ENCODE data around the gene TNP2. TPM values are rescaled to one million over a fixed set of nuclear protein-coding genes. Genes with fewer than 3 reads are reported as not detected.

Gene TNP2
- polyA plus RNA-seq, 1 donor, result not detected

DNA sequence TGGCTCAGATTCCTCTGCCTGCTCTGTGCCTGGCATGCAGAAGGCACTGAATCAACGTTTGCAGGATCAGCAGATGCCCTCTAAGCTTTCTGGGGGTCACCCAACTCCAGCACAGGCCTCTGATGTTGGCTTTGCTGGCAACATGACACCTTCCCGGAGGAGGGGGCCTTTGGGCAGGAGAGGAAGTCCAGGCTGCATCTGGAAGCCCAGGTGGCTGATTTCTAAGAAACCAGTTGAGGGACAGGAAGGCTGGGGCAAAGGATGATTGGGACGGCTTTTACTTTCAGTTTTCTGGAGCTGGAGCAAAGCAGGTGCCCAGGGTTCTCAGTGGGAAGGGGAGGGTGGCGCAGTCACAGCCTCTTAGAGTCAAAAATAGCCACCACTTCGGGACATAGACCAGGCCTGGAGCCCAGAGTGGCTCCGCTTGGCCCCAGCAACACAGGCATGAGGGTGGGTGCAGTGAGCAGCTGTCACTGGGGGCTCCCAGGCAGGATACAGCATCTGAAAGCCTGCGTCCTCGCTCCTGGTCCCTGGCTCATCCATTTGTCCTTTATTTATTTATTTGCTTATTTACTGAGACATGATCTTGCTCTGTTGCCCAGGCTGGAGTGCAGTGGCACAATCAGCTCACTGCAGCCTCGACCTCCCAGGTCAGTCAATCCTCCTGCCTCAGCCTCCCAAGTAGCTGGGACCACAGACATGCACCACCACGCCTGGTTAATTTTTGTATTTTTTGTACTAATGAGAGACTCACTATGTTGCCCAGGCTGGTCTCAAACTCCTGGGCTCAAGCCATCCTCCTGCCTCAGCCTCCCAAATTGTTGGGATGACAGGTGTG is 28.3 kb downstream of the TNP2 start:
- DNase-seq, result no peak

DNA sequence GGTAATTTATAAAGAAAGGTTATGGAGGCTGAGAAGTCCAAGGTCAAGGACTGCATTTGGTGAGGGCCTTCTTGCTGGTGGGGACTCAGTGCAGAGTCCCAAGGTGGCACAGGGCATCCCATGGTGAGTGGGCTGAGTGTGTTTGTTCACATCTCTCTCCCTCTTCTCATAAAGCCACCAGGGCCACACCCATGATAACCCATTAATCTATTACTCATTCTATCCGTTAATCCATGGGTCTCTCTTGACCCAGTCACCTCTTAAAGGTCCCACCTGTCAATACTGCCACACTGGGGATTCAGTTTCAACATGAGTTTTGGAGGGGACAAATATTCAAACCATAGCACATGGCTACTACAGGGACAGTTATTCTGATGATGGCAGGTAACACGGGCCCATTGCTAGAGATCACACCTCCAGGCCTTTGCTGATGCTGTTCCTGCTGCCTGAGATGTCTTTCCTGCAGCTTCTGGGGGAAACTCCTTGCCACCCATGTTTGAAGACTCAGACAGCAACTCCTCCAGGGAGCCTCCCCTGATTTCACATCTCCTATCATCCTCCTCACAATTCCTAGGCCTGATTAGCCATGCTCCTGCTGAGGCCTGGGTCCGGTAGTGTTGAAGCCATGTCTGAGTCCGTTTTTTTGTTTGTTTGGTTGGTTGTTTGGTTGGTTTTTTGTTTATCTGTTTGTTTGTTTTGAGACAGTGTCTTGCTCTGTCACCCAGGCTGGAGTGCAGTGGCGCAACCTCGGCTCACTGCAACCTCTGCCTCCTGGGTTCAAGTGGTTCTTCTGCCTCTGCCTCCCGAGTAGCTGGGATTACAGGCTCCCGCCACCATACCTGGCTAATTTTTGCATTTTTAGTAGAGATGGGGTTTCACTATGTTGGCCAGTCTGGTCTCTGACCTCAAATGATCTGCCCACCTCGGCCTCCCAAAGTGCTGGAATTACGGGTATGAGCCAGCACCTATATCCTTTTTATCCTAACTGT is 29.2 kb downstream of the TNP2 start:
- DNase-seq, result no peak

- DNase-seq, result no peak
Observed at GRCh38 chr16:11238272-11239202, 30.6 kb downstream of the TNP2 start.

GRCh38 chr16:11236461-11237254 is 32.5 kb downstream of the TNP2 start:
- DNase-seq, result no peak

- DNase-seq, result no peak
Observed at GRCh38 chr16:11235703-11235991, 33.5 kb downstream of the TNP2 start.

DNA sequence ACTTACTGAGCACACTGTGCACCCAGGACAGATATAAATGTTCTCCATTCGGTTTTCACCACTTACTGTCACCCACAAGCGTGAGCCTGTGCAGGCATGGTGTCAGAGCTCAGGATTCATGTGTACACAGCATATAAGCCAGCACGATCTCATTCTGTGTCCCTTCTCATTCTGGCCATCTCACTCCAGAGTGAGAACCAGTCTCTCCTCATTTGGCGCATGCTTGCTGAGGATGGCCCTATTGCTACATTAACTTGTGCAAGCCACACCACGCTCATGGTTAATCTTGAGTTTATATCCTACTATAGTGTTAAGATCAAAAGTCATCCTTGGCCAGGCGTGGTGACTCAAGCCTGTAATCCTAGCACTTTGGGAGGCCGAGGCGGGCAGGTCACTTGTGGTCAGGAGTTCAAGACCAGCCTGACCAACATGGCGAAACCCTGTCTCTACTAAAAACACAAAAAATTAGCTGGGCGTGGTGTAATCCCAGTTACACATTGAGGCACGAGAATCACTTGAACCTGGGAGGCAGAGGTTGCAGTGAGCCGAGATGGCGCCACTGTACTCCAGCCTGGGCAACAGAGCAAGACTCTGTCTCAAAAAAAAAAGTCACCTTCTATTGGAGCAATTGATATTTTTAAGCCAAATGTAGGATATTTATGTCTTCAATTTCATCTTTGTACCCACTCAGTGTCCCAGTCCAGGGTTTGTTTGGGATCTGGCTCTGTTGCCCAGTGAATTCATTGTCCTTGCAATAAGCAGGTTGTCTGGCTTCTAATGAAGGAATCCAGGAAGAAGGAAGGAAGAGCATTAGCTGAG is 34.0 kb downstream of the TNP2 start:
- DNase-seq, result no peak

- DNase-seq, result no peak
Observed at GRCh38 chr16:11233727-11234376, 35.3 kb downstream of the TNP2 start.

- DNase-seq, result peak; percentile 31
Observed at GRCh38 chr16:11232852-11233726, 36.0 kb downstream of the TNP2 start.

DNA sequence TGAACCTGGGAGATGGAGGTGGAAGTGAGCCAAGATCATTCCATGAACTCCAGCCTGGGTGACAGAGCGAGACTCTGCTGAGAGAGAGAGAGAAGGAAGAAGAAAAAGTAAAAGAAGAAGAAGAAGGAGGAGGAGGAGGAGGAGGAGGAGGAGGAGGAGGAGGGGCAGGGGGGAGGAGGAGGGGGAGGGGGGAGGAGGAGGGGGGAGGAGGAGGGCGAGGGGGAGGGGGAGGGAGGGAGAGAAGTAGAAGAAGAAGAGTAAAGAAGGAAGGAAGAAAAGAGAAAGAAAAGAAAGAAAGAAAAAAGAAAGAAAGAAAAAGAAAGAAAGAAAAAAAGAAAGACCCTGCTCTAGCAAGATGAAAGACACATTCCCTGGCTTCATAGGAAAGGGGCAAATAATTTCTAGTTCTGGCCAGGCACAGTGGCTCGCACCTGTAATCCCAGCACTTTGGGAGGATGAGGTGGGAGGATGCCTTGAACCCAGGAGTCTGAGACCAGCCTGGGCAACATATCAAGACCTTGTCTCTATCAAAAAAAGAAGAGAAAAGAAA is 36.7 kb downstream of the TNP2 start:
- no peak for DNase-seq

DNA sequence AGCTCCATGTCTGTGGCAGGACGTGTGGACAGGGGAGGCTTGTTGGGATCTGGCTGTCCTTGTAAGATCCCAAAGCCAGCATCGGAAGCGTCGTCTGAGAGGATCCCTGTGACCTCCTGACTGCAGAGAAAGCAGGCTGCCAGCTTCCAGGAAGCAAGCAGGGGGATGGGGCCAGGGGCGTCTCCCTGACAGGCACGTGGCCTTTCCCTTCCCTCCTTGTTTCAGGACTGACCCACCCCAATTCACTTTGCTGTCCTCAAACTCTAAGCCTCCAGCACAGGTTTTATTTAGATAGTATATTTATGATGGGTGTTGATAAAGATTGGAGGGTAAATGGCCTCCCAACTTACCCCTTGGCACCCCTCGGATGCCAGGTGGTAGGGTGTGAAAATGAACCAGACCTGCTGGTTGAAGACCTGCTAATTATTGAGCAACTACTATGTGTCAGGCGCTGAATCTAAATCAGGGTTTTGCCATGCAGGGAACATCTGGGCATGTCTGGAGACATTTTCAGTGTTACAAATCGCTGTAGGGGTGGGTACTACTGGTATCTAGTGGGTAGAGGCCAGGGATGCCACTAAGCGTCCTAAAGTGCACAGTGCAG is 37.7 kb downstream of the TNP2 start:
- no peak for DNase-seq

GRCh38 chr16:11229906-11230305 is 39.2 kb downstream of the TNP2 start:
- DNase-seq, result no peak

GRCh38 chr16:11229432-11229831 is 39.7 kb downstream of the TNP2 start:
- DNase-seq, result no peak

DNA sequence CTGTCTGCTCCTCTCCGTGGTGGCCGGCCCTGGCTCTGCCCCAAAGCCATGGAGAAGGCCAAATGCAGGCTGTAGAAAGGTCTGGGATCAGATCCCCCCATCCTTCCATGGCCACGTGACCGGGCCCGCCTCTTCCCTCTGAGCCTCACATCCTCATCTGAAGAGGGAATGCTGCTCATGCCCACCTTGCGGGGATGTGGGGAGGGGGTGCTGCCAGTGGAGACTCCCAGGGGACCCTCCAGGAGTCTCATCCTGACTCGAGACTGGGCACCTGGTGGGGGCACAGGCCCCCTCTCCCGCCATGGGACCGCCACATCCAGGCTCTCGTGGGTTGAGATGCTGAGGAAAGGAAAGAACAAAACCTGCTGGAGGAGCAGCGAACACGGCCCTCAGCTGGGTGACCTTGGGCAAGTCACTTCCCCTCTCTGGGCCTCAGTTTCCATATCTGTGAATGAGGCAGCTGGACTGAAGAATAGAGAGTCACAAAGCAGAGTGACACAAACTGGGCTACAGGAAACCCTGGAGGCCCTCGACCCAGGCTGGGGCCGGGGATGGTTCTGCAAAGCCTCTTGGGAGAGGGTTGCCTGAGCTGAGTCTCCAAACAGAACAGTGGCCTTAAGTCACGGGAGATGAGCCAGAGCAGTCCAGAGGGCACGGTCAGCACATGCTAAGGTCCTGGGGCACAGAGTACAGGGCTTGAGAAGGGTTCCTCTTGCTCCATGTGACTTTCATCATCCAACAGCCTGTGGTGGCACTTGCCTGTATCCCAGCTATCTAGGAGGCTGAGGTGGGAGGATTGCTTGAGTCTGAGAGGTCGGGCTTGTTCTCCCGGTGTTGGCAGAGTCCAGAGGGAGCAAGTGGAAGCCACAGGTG is 43.2 kb downstream of the TNP2 start:
- no peak for DNase-seq

GRCh38 chr16:11224894-11225676 is 44.0 kb downstream of the TNP2 start:
- DNase-seq, result no peak

DNA sequence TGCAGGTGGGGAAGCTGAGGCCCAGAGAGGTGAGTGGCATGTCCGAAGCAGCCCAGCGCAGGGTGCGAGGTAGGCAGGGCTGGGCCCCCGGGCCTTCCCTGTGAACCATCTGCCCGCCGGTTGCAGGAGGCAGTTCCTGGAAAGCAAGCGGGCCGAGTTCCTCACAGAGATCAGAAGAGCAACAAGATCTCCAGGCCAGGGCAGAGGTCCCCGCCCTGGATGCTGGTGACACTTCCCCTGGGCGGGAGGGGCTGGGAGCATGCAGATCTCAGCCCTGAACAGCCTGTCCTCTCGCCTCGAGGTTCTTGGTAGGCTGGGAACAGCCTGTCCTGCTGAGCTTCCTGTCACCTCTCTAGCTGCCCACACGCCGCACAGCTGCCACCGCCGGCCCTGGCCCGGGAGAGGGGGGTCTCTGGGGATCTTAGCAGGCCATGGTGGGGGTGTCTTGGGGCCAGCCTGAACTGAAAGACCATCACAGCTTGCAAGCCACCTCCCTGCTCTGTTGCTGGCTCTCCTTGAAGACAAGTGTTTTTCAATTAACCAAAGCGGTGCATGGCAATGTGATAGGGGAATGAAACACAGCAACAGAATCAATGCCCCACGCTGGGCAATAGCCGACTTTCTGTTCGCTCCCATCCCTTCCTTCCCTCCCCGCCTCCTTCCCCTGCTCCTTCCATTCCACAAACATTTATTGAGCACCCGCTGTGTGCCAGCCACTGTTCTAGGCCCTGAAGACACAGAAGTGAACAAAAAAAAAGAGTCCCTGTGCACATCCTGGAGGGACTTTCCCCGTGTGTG is 44.8 kb downstream of the TNP2 start:
- no peak for DNase-seq

Measured in left kidney (tissue), 2 donors.